Chondrocyte (in vitro differentiated cells): ENCODE results near the gene SMURF2. TPM values are rescaled to one million over a fixed set of nuclear protein-coding genes. Genes with fewer than 3 reads are reported as not detected.
A peak's percentile ranks its signal among the peaks of the same experiment; 100 is the strongest.

ENCODE experiments used
- DNase-seq: peaks from one replicate; pipeline ENCODE4 v3.0.0; 2021; ENCODE audit warnings: mixed read lengths, low spot score
- H3K27ac Mint-ChIP-seq: one replicate; pipeline ENCODE4 v1.8.0; 2021; ENCODE audit warnings: mild to moderate bottlenecking, moderate library complexity, mixed read lengths; ENCODE audit not compliant: unreplicated experiment
- H3K27me3 Mint-ChIP-seq: 2 replicates; pipeline ENCODE4 v1.8.0; 2021; ENCODE audit warnings: low read depth, mixed read lengths
- H3K36me3 Mint-ChIP-seq: 2 replicates; pipeline ENCODE4 v1.8.0; 2021; ENCODE audit warnings: low read depth, mixed read lengths
- H3K4me1 Mint-ChIP-seq: 2 replicates; pipeline ENCODE4 v1.8.0; 2021; ENCODE audit warnings: low read depth, mild to moderate bottlenecking, mixed read lengths
- H3K4me3 Mint-ChIP-seq: one replicate; pipeline ENCODE4 v1.8.0; 2021; ENCODE audit warnings: mild to moderate bottlenecking, moderate library complexity, mixed read lengths; ENCODE audit not compliant: unreplicated experiment
- H3K9me3 Mint-ChIP-seq: 2 replicates; pipeline ENCODE4 v1.8.0; 2021; ENCODE audit warnings: low read depth, mixed read lengths
- total RNA-seq: library from RNA; stranded (reverse); gene quantifications from 3 replicates; pipeline ENCODE4 v1.2.1, GENCODE V29; 2021
- TF ChIP-seq, protein P1 (sequence below): fragments of 200-600 bp; sonication (generic); IDR thresholded peaks from 2 replicates; pipeline ENCODE4 v1.5.0; 2021; ENCODE audit warnings: antibody characterized with exemption, mild to moderate bottlenecking, moderate library complexity

Gene SMURF2
- total RNA-seq, 1 donor from 2014 or later, result 36.2 TPM

DNA sequence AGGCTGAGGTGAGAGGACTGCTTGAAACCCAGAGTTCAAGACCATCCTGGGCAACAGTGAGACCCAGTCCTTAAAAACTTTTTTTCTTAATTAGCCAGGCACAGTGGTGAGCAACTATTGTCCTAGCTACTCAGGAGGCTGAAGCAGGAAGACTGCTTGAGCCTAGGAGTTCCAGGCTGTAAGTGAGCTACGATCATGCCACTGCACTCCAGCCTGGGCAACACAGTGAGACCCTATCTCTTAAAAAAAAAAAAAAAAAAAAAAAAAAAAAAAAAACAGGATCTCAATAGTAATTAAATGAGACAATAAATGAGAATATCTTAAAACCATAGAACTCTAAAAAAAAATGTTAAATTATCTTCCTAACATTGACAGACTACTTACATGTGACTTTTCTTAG lies 14.3 kb downstream of the SMURF2 start:
- no peak overlapping the region for H3K4me3 Mint-ChIP-seq
- no peaks in the 10 kb centered on the region for H3K27me3 Mint-ChIP-seq
- TF ChIP-seq, protein P1, sequence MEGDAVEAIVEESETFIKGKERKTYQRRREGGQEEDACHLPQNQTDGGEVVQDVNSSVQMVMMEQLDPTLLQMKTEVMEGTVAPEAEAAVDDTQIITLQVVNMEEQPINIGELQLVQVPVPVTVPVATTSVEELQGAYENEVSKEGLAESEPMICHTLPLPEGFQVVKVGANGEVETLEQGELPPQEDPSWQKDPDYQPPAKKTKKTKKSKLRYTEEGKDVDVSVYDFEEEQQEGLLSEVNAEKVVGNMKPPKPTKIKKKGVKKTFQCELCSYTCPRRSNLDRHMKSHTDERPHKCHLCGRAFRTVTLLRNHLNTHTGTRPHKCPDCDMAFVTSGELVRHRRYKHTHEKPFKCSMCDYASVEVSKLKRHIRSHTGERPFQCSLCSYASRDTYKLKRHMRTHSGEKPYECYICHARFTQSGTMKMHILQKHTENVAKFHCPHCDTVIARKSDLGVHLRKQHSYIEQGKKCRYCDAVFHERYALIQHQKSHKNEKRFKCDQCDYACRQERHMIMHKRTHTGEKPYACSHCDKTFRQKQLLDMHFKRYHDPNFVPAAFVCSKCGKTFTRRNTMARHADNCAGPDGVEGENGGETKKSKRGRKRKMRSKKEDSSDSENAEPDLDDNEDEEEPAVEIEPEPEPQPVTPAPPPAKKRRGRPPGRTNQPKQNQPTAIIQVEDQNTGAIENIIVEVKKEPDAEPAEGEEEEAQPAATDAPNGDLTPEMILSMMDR, result no peak
- no peaks in the 10 kb centered on the region for H3K9me3 Mint-ChIP-seq
- no peak for DNase-seq
- H3K36me3 Mint-ChIP-seq, result peaks cover 2% of the 10 kb centered on the region
- H3K27ac Mint-ChIP-seq, result peak overlapping the region; percentile 22
- H3K4me1 Mint-ChIP-seq, result peaks cover 33% of the 10 kb centered on the region

DNA sequence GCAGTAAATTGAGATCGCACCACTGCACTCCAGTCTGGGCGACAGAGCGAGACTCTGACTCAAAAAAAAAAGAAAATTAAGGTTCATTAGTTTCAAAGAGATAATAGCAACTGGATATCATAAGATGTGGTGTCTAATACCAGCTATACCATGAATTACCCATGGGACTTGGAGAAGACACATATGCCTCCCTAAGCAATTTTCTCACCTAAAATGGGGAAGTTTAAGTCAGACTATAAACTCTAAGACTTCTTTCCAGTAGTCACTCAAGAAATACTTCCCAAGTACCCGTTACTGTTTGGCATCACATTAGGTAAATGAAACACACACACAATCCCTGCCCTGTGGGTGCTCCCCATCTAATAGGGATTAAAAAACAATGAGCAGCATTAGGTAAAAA lies 22.6 kb downstream of the SMURF2 start:
- DNase-seq, result no peak
- Mint-ChIP-seq H3K36me3 (peaks cover 4% of the 10 kb centered on the region), H3K27me3 (no peaks in the 10 kb centered on the region), H3K9me3 (peaks cover 3% of the 10 kb centered on the region), H3K4me3 (no peak overlapping the region), H3K4me1 (peaks cover 41% of the 10 kb centered on the region), H3K27ac (no peak overlapping the region)
- TF ChIP-seq, protein P1, result no peak

DNA sequence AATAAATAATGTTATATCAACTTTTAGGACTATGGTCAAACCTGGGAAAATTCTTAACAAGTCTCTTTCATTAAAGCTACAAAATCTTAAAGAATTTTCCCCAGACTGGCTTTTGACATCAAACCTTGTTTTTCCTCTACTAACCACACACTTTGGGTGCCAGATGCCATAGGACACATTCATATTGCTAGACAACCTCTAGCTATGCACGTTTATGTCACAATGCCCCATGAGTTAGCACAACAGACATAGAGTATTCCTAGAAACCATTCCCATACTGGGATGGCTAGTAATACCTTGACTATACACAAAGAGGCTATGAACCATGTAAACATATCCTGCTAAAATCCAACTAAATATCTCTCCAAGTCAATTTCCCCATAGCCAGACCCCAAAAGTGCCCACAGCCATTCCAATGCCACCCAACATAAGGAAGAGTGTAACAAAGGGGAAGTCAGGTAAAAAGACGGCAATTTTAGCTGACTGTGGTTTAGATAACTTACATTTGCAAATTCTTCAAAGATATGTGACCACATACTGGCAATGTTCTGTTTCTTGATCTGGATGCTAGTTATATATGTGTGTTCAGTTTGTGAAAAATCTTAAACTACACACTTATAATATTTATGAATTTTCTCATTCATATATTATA lies 23.4 kb downstream of the SMURF2 start:
- no peak overlapping the region for H3K4me3 Mint-ChIP-seq
- H3K4me1 Mint-ChIP-seq, result peaks cover 47% of the 10 kb centered on the region
- TF ChIP-seq, protein P1, result no peak
- DNase-seq, result no peak
- H3K36me3 Mint-ChIP-seq, result peaks cover 4% of the 10 kb centered on the region
- no peaks in the 10 kb centered on the region for H3K27me3 Mint-ChIP-seq
- peaks cover 3% of the 10 kb centered on the region for H3K9me3 Mint-ChIP-seq
- H3K27ac Mint-ChIP-seq, result peak overlapping the region; percentile 5

DNA sequence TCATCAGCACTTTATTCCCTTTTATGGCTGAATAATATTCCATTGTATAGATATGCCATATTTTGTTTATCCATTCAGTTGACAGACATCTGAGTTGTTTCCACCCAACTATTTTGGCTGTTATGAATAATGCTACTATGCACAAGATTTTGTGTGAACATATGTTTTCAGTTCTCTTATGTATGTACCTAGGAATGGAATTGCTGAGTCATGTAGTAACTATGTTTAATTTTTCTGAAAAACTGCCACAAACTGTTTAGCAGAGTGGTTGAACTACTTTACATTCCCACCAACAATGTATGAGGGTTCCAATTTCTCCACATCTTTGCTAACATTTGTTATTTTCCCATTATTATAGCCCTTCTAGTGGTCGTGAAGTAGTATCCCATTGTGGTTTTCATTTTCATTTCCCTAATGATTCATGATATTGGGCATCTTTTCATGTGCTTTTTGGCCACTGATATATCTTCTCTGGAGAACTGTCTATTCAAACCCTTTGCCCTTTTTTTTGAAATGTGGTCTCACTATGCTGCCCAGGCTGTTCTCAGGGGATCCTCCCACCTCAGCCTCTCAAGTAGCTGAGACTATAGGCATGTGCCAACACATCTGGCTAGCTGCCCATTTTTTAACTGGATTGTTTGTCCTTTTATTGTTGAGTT lies 26.3 kb downstream of the SMURF2 start:
- H3K36me3 Mint-ChIP-seq, result peaks cover 4% of the 10 kb centered on the region
- H3K9me3 Mint-ChIP-seq, result peaks cover 3% of the 10 kb centered on the region
- DNase-seq, result no peak
- peaks cover 58% of the 10 kb centered on the region for H3K4me1 Mint-ChIP-seq
- H3K4me3 Mint-ChIP-seq, result no peak overlapping the region
- TF ChIP-seq, protein P1, result peak; percentile 30
- H3K27me3 Mint-ChIP-seq, result no peaks in the 10 kb centered on the region
- peak overlapping the region; percentile 85 for H3K27ac Mint-ChIP-seq

DNA sequence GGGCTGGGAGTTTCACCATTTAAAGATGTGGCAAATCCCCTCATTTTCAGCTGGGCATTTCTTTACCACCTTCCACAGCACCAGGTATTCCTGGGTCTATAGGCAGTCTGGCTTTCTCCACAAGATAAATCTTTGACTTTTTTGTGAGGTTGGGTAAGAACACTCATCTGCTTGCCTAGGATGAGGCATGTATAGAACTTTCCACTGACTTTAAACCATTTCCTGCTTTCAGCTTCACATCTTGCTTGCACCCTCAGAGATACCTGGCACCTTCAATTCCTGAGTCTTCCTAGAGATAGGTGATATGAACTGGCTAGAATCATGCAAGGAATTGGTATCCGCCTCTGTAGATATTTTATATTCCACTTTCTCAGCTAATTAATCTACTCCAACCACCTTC lies 27.9 kb downstream of the SMURF2 start:
- Mint-ChIP-seq H3K4me3 (no peak overlapping the region), H3K27me3 (no peaks in the 10 kb centered on the region), H3K27ac (peak overlapping the region; percentile 39)

More for the DNA sequence above, 27.9 kb downstream of the SMURF2 start:
- H3K36me3 Mint-ChIP-seq, result peaks cover 4% of the 10 kb centered on the region
- peaks cover 3% of the 10 kb centered on the region for H3K9me3 Mint-ChIP-seq
- no peak for DNase-seq
- H3K4me1 Mint-ChIP-seq, result peaks cover 59% of the 10 kb centered on the region
- TF ChIP-seq, protein P1, result no peak
